Measurements from ENCODE around the gene ARVCF.

DNA sequence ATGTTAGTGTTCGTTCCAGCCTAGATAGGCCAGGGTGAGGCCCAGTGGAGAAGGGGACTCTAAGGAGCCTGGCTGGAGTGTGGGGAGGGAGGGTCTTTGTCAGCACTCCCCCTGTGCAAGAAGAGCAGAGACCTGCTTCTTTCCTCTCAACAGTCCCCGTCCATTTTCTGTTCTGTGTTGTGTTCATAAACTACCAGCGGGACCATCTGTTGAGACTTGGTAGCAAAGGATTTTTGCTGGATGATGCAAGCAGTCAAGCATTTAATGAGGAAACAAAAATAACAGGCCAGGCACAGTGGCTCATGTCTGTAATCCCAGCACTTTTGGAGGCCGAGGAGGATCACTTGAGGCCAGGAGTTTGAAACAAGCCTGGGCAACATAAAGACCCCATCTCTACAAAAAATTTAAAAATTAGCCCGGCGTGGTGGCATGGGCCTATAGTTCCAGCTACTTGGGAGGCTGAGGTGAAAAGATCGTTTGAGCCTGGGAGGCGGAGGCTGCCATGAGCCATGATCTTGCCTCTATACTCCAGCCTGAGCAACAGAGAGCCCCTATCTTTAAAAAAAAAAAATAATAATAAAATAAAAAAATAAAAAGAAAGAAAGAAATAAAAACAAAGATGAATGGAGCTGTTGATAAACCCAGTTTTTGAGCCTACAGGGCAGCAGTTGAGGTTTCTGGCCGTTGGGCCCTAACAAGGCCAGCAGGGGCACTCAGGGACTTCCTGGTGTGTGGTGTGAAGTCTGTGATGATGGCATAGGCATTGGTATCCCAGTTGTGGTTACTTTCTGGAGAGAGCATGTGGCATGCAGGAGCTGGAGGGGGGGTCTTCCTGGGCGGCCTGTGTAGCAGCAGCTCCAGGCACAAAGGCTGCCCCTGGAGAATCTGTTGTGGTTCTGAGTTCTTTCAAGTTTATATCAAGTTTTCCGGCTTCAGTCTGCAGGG is 73.3 kb downstream of the ARVCF start:
- TF ChIP-seq EZH2phosphoT487 (IDR thresholded peaks at IDR 0.05; ENCODE audit: insufficient read depth, low read depth), result no peak
- TF ChIP-seq EZH2 (IDR thresholded peaks at IDR 0.05; ENCODE audit: insufficient read depth, poor library complexity, severe bottlenecking), result no peak
